Measurements from ENCODE around the gene NWD2.

DNA sequence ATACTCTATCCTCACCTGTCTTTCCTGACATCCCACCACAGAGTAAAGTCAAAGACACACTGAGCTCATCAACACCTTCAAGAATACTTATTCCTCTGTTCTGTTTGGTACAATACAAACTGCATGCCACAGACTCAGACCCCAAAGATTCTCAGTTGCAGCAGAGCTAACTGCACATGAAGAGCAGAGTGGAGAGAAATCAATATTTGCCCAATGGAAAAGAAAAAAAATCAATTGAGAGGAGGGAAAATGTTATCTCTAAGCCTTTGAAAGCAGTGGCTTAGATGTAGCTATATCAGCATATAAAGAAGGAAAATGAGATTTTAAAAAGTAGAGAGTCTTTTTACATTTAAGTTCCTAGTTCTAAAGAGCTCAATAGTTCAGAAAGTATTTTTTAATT is 180.2 kb downstream of the NWD2 start:
- TF ChIP-seq, protein P1, sequence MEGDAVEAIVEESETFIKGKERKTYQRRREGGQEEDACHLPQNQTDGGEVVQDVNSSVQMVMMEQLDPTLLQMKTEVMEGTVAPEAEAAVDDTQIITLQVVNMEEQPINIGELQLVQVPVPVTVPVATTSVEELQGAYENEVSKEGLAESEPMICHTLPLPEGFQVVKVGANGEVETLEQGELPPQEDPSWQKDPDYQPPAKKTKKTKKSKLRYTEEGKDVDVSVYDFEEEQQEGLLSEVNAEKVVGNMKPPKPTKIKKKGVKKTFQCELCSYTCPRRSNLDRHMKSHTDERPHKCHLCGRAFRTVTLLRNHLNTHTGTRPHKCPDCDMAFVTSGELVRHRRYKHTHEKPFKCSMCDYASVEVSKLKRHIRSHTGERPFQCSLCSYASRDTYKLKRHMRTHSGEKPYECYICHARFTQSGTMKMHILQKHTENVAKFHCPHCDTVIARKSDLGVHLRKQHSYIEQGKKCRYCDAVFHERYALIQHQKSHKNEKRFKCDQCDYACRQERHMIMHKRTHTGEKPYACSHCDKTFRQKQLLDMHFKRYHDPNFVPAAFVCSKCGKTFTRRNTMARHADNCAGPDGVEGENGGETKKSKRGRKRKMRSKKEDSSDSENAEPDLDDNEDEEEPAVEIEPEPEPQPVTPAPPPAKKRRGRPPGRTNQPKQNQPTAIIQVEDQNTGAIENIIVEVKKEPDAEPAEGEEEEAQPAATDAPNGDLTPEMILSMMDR (conservative IDR thresholded peaks at IDR 0.05; ENCODE audit: low read depth, low read length), result no peak
- TF ChIP-seq EZH2 (IDR thresholded peaks at IDR 0.05; ENCODE audit: borderline replicate concordance, low read depth, low read length, poor library complexity, severe bottlenecking), result no peak
